Activated T-cell treated with anti-CD3 and anti-CD28 coated beads, Interleukin-2, amount 50 U/mL, for 1 hour (primary cell): ENCODE data around the gene PCDHB9.
"Not testable (repeated sequence)": the region's sequence is repeated elsewhere in the genome, so short reads cannot be mapped to it uniquely, and the experiment has no call there.

Experiments used
- DNase-seq: peaks from one replicate; pipeline ENCODE4 v3.0.0-alpha.2; 2020

PCDHB9 gene

GRCh38 chr5:141189131-141189530 lies 2.2 kb downstream of the PCDHB9 start:
- DNase-seq = not testable (repeated sequence)

- DNase-seq = no peak
These were observed 5.3 kb downstream of the PCDHB9 start, which contains the start of gene PCDHB10 for GRCh38 chr5:141192110-141192725. TSS of gene PCDHB10 (plus strand) at chr5:141192353. CDS start at chr5:141192553, 200 bp downstream.

- not testable (repeated sequence) for DNase-seq
These were observed 7.4 kb downstream of the PCDHB9 start for GRCh38 chr5:141194332-141194731.

GRCh38 chr5:141196363-141196762 lies 9.4 kb downstream of the PCDHB9 start:
- DNase-seq = no peak

- no peak for DNase-seq
These were observed 12.6 kb downstream of the PCDHB9 start, which contains the start of gene PCDHB11 for GRCh38 chr5:141199359-141200235. TSS of gene PCDHB11 (plus strand) at chr5:141199627. CDS start at chr5:141199775, 148 bp downstream.

GRCh38 chr5:141201126-141201525 lies 14.2 kb downstream of the PCDHB9 start:
- not testable (repeated sequence) for DNase-seq

GRCh38 chr5:141201646-141202045 lies 14.7 kb downstream of the PCDHB9 start:
- DNase-seq = not testable (repeated sequence)

- DNase-seq = no peak
These were observed 21.5 kb downstream of the PCDHB9 start, which contains the start of gene PCDHB12 for GRCh38 chr5:141208478-141208877. TSS of gene PCDHB12 (plus strand) at chr5:141208719. CDS start at chr5:141208908, 189 bp downstream.

GRCh38 chr5:141210281-141210680 lies 23.3 kb downstream of the PCDHB9 start:
- DNase-seq = not testable (repeated sequence)

- DNase-seq = not testable (repeated sequence)
These were observed 23.9 kb downstream of the PCDHB9 start for GRCh38 chr5:141210849-141211248.

- not testable (repeated sequence) for DNase-seq
These were observed 26.8 kb downstream of the PCDHB9 start, which contains the start of gene PCDHB13 for GRCh38 chr5:141213656-141214339. TSS of gene PCDHB13 (plus strand) at chr5:141213919. CDS start at chr5:141214124, 205 bp downstream.

GRCh38 chr5:141214583-141214982 lies 27.6 kb downstream of the PCDHB9 start:
- not testable (repeated sequence) for DNase-seq

GRCh38 chr5:141215504-141215903 lies 28.5 kb downstream of the PCDHB9 start:
- not testable (repeated sequence) for DNase-seq

- not testable (repeated sequence) for DNase-seq
These were observed 29.1 kb downstream of the PCDHB9 start for GRCh38 chr5:141216035-141216434.

- DNase-seq = no peak
These were observed 36.3 kb downstream of the PCDHB9 start, which contains the start of gene PCDHB14 for GRCh38 chr5:141223112-141223783. TSS of gene PCDHB14 (plus strand) at chr5:141223343. CDS start at chr5:141223506, 163 bp downstream.

- DNase-seq = not testable (repeated sequence)
These were observed 37.9 kb downstream of the PCDHB9 start for GRCh38 chr5:141224844-141225243.

- not testable (repeated sequence) for DNase-seq
These were observed 38.5 kb downstream of the PCDHB9 start for GRCh38 chr5:141225421-141225820.

- DNase-seq = no peak
These were observed 47.2 kb downstream of the PCDHB9 start for GRCh38 chr5:141234109-141234667.

GRCh38 chr5:141235922-141236321 lies 49.0 kb downstream of the PCDHB9 start:
- not testable (repeated sequence) for DNase-seq

- no peak for DNase-seq
These were observed 49.8 kb downstream of the PCDHB9 start for GRCh38 chr5:141236516-141237313.
